Stimulated activated CD4-positive, alpha-beta T cell treated with anti-CD3 and anti-CD28 coated beads, Interleukin-4, amount 100 ng/mL, for 1 hour (primary cell): ENCODE measurements around the gene NAE1.

Experiments
- DNase-seq: peaks from one replicate; pipeline ENCODE4 v3.0.0-alpha.2; 2020

The NAE1 gene

DNA sequence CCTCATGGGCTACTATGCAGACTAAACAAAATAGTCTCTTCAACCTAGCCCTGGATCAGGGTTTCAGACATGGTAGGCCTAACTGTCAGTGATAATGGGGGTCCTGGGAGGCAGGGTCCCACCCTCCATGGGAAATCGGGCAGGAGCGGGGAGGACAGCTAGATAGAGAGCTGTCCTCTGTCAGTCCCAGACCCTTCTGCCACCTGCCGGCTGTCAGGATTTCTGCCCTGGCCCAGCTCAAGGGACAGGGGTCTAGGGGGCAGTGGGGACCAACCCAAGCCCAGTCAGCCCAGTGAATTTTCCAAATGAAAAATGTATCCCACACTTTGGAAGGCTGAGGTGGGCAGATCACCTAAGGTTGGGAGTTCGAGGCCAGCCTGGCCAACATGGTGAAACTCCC is 18.8 kb upstream of the NAE1 start:
- no peak for DNase-seq

GRCh38 chr16:66849021-66849420 is 18.2 kb upstream of the NAE1 start:
- no peak for DNase-seq

DNA sequence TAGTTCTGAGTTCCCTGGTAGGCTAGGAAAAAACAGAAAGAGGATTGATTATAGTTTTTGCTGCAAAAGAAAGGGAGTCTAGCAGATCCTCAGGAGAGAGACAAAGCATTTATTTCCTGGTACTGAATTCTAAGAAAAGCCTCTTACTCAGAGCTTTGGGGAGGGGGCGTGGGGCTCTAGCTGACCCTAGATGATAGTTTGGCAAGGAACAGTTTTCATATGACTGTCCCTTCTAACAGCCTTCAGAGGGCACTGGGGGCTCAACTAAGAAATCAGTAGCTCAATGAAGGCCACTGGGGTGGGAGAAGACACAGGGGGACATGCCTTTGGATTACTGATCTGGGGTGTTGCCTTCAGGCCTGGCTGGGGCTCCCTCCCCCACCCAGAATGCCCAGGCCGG is 17.4 kb upstream of the NAE1 start:
- no peak for DNase-seq

- DNase-seq: no peak
Measured at GRCh38 chr16:66847533-66848067, 16.8 kb upstream of the NAE1 start.

GRCh38 chr16:66846831-66847230 is 16.1 kb upstream of the NAE1 start:
- no peak for DNase-seq

DNA sequence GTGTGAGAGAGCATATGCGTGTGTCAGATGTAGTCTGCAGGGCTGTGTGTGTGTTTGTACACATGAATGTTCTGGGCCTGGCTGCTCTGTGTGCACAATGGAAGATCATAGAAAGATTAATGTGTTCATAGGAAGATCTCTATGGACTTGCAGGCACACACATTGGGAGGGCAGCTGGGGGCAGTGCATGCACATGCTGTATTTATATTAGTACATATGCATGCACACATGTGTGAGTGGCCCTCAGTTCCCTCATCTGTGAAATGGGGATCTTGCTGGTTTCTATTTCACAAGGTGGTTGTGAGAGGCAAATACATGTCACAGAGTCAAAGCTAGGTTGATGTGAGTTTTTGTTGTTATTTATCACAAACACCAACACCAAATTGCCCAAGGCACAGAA is 15.5 kb upstream of the NAE1 start:
- DNase-seq: no peak

GRCh38 chr16:66845791-66846221 is 15.0 kb upstream of the NAE1 start:
- no peak for DNase-seq

DNA sequence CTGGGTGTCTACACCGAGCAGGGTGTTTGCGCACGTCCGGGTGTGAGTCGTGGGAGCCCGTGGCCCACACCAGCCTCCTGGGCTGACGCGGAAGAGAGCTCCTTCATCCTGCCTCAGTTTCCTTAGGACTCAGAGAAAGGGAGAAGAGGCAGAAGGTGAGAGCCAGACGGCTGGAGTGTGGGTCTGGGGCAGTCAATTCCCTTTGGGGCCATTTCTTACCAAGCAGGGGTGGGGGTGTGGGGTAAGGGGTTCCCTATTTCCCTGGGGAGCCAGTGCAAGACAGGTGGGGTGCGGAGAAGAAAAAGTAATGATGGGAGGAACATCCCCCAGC is 14.3 kb upstream of the NAE1 start:
- DNase-seq: no peak

- no peak for DNase-seq
Measured at GRCh38 chr16:66844342-66845079, 13.7 kb upstream of the NAE1 start, which contains the start of gene CA7. Gene CA7 (plus strand): TSS chr16:66844414. CDS start chr16:66844488, 74 bp downstream.

GRCh38 chr16:66844009-66844341 is 13.2 kb upstream of the NAE1 start:
- DNase-seq: no peak

GRCh38 chr16:66843191-66843590 is 12.4 kb upstream of the NAE1 start:
- no peak for DNase-seq

GRCh38 chr16:66842765-66843164 is 12.0 kb upstream of the NAE1 start:
- DNase-seq: no peak

DNA sequence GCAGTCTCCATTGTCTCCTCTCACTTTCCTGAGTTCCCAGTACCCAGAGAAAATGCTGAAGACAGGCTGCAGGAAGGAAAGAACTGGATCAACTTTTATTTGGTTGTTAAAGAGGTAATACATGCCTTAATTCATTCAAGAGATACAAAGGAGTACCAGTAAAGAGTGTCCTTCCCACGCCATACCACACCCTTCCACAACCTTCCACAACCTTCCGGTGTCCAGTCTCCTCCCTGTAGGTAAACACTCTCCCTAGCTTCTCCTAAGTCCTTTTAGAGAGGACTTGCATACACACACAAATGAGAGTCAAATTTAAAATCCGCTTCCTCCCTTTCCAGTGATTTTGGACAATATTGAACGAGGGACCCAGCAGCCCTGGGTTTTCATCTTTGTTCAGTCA is 10.6 kb upstream of the NAE1 start:
- DNase-seq: no peak

DNA sequence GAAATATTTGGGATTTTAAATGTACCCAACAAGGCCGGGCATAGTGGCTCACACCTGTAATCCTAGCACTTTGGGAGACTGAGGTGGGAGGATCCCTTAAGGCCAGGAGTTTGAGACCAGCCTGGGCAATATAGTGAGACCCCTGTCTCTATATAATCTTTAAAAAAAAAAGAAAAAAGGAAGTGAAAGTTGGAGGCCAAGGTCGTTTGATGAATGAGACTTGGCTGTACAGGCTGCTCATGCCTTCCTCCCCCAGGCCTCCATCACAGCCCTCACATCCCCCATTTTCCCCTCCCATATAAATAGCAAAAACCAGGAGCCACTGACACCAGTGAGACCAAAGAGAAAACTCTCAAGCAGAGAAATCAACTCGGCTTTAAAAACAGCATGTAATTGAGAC is 10.1 kb upstream of the NAE1 start:
- no peak for DNase-seq

GRCh38 chr16:66834746-66835145 is 4.0 kb upstream of the NAE1 start:
- no peak for DNase-seq

GRCh38 chr16:66832661-66833305 is 2.0 kb upstream of the NAE1 start:
- no peak for DNase-seq

- no peak for DNase-seq
Measured at GRCh38 chr16:66832190-66832589, 1.4 kb upstream of the NAE1 start.

DNA sequence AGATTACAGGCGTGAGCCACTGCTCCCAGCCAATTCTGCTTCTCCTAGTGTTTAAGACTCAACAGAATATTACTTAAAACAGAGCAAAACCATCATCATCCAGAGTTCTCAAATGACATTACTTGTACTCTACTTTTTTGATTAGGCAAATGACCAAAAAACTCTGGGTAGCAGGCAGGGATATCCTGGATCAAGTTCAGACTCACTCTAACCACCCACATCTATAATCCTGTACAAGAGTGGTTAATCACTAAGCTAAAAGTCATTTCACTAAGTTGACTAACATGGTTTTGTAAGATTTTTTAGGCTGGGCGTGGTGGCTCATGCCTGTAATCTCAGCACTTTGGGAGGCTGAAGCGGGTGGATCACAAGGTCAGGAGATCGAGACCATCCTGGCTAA is 6.8 kb downstream of the NAE1 start:
- DNase-seq: no peak

DNA sequence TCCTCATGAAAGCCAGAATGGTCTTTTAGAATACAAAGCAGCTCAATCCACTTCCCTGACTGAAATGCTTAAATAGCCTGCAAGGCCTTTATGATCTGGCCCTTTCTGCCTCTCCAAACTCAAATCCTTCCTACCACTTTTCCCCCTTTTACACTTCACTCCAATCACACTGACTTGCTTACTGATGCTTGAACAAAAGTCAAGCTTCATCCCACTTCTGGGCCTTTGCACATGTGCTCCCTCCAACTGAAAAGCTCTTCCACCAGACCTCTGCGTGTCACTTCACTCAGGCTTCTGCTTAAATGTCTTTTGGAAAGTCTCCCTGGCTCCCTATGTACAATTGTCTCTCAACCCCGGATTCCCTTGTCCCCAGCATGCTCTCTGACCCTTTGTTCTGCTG is 16.0 kb downstream of the NAE1 start:
- no peak for DNase-seq

- DNase-seq: no peak
Measured at GRCh38 chr16:66811043-66811442, 19.7 kb downstream of the NAE1 start.

DNA sequence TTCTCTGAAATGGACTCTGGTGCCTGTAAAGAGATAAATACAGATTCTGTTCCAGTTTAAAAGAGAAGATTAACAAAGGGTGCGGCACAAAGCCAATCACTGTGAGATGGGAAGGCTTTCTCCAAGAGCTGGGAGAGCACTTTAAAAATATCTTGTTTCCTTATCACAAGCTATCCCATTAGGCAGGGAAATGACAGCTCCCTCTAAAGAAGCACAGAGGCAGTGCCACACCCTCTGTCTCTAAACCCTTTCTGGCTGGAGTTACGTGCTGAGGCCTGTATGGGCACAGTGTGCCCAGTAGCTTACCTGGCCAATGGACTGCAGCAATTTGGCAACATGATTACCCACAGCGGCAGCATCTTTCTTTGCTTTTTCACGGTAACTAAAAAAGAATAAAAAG is 20.4 kb downstream of the NAE1 start:
- DNase-seq: no peak

- DNase-seq: no peak
Measured at GRCh38 chr16:66809765-66810164, 21.0 kb downstream of the NAE1 start.

DNA sequence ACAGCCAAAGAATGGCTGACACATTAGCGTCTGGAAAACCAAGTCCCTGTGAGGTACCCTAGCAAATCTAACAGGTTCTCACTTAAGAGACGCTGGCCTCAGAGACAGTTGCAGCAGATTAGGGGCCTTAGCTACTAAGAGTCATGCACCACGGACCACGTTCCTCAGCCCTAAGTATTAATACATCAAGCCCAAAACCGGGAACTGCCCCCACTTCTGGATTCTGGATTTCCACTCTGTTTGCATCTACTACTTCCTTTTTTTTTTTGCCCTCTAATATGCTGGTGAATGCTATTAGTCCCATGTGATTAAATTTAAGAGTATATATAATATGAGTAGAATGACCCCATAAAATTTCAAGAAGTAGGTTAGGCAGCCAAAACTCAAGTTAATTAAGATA is 28.6 kb downstream of the NAE1 start:
- DNase-seq: no peak

GRCh38 chr16:66801320-66802105 is 29.3 kb downstream of the NAE1 start, which contains the start of gene TERB1:
Gene TERB1 (minus strand): TSS chr16:66801584. CDS start chr16:66796798, 4,786 bp downstream.
- DNase-seq: no peak
